GM12875 (cell line): ENCODE data around the gene HDAC11.
"Not testable (repeated sequence)": the region's sequence is repeated elsewhere in the genome, so short reads cannot be mapped to it uniquely, and the experiment has no call there.

Experiments used
- H3K4me3 ChIP-seq: one replicate; pipeline ENCODE4 v1.5.1; 2011; ENCODE audit warnings: low read depth, low read length, control low read depth
- CTCF ChIP-seq: IDR thresholded peaks from 2 replicates; pipeline ENCODE4 v1.5.1; 2011; ENCODE audit warnings: low read depth, mild to moderate bottlenecking, control low read depth, inconsistent platforms, low read length, moderate library complexity, borderline replicate concordance; ENCODE audit not compliant: insufficient read depth

Gene HDAC11

GRCh38 chr3:13495351-13495813 lies 15.3 kb downstream of the HDAC11 start:
- H3K4me3 ChIP-seq, result no peak overlapping the region
- TF ChIP-seq CTCF, result no peak

- peak; percentile 81 for TF ChIP-seq CTCF
- no peak overlapping the region for H3K4me3 ChIP-seq
Observed at GRCh38 chr3:13495921-13496723, 16.0 kb downstream of the HDAC11 start.

GRCh38 chr3:13496879-13497278 lies 16.8 kb downstream of the HDAC11 start:
- no peak for TF ChIP-seq CTCF
- no peak overlapping the region for H3K4me3 ChIP-seq

GRCh38 chr3:13497386-13497785 lies 17.3 kb downstream of the HDAC11 start:
- H3K4me3 ChIP-seq, result no peak overlapping the region
- no peak for TF ChIP-seq CTCF

- H3K4me3 ChIP-seq, result no peak overlapping the region
- TF ChIP-seq CTCF, result no peak
Observed at GRCh38 chr3:13498354-13499060, 18.4 kb downstream of the HDAC11 start.

- H3K4me3 ChIP-seq, result not testable (repeated sequence)
Observed at GRCh38 chr3:13499246-13499645, 19.1 kb downstream of the HDAC11 start.

GRCh38 chr3:13500133-13500885 lies 20.2 kb downstream of the HDAC11 start:
- peak; percentile 54; the same call in 1 of the 2 replicates for TF ChIP-seq CTCF
- no peak overlapping the region for H3K4me3 ChIP-seq
